Loucy (cell line): ENCODE data around the gene GDPD5.

Source experiments
- EZH2phosphoT487 ChIP-seq: fragments of 200-600 bp; IDR thresholded peaks from 2 replicates; pipeline ENCODE4 v1.6.1; 2018; ENCODE audit warnings: antibody characterized with exemption, mild to moderate bottlenecking, moderate library complexity, borderline replicate concordance
- TF ChIP-seq, protein P1 (sequence below): fragments of 200-600 bp; sonication (generic); conservative IDR thresholded peaks from 2 replicates; pipeline ENCODE4 v1.5.1; 2014; ENCODE audit warnings: mild to moderate bottlenecking, antibody characterized with exemption, low read length

DNA sequence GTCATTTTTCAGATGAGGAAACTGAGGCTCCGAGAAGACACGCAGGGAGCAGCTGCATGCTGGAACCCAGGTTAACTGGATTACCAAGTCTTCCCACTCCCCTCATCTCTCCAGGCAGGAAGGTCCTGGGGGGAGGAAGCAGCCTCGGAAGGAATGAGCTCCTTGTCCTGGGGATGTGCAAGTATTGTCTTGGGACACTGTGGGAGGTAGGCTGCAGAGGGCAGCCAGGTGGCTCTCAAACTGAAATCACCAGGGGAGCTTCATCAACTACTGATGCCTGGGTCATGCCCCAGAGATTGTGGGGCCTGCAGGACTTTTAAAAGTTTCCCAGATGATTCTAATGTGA is 7.6 kb downstream of the GDPD5 start:
- TF ChIP-seq, protein P1, sequence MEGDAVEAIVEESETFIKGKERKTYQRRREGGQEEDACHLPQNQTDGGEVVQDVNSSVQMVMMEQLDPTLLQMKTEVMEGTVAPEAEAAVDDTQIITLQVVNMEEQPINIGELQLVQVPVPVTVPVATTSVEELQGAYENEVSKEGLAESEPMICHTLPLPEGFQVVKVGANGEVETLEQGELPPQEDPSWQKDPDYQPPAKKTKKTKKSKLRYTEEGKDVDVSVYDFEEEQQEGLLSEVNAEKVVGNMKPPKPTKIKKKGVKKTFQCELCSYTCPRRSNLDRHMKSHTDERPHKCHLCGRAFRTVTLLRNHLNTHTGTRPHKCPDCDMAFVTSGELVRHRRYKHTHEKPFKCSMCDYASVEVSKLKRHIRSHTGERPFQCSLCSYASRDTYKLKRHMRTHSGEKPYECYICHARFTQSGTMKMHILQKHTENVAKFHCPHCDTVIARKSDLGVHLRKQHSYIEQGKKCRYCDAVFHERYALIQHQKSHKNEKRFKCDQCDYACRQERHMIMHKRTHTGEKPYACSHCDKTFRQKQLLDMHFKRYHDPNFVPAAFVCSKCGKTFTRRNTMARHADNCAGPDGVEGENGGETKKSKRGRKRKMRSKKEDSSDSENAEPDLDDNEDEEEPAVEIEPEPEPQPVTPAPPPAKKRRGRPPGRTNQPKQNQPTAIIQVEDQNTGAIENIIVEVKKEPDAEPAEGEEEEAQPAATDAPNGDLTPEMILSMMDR: no peak
- no peak for TF ChIP-seq EZH2phosphoT487
